H1 (cell line): ENCODE results near the gene CHPF. TPM values are rescaled to one million over a fixed set of nuclear protein-coding genes. Genes with fewer than 3 reads are reported as not detected.

ENCODE experiments used
- CTCF ChIA-PET: fragments of 300-600 bp; sonication (Branson Sonifier 250); formaldehyde crosslinking; loops from one replicate; lab custom pipeline; 2021; ENCODE audit not compliant: partially characterized antibody; lab: Charles Lee
- POLR2A ChIA-PET: fragments of 300-600 bp; sonication (Branson Sonifier 250); formaldehyde crosslinking; loops from one replicate; lab custom pipeline; 2021; ENCODE audit warnings: inconsistent platforms; ENCODE audit not compliant: partially characterized antibody; lab: Charles Lee
- DNase-seq, 2 experiments: peaks; one replicate each; pipeline versions ENCODE4 v3.0.0 to v3.0.0-alpha.2; 2010 to 2022; ENCODE audit warnings: low spot score in 2 of 2, low read depth in 1 of 2, mixed read lengths in 1 of 2
- FAIRE-seq: peaks from 2 replicates; lab custom pipeline; 2011; peaks lifted over from hg19 to GRCh38; lab: Jason Lieb, UNC
- H2AFZ ChIP-seq: 2 replicates; pipeline ENCODE4 v1.8.1; 2012; ENCODE audit warnings: low read length, inconsistent platforms
- H2AK5ac ChIP-seq: 2 replicates; pipeline ENCODE4 v1.6.1; 2013; ENCODE audit warnings: low read depth, low read length
- H2BK120ac ChIP-seq: replicated peaks from 2 replicates; pipeline ENCODE3; 2013; ENCODE audit warnings: low read depth, low read length, inconsistent platforms
- H2BK12ac ChIP-seq: 2 replicates; pipeline ENCODE4 v1.6.1; 2013; ENCODE audit warnings: low read depth, low read length
- H2BK15ac ChIP-seq: 2 replicates; pipeline ENCODE4 v1.6.1; 2013; ENCODE audit warnings: low read length
- H2BK20ac ChIP-seq: 2 replicates; pipeline ENCODE4 v1.6.1; 2013; ENCODE audit warnings: low read length
- H2BK5ac ChIP-seq: 2 replicates; pipeline ENCODE4 v1.6.1; 2013; ENCODE audit warnings: low read depth, low read length
- H3K14ac ChIP-seq: 2 replicates; pipeline ENCODE4 v1.6.1; 2013; ENCODE audit warnings: inconsistent platforms; ENCODE audit not compliant: insufficient read length
- H3K18ac ChIP-seq: 2 replicates; pipeline ENCODE4 v1.6.1; 2013; ENCODE audit warnings: low read length; ENCODE audit errors: extremely low read depth
- H3K23ac ChIP-seq: 2 replicates; pipeline ENCODE4 v1.6.1; 2013; ENCODE audit warnings: inconsistent platforms; ENCODE audit not compliant: insufficient read length
- H3K23me2 ChIP-seq: 2 replicates; pipeline ENCODE4 v1.6.1; 2013; ENCODE audit warnings: low read depth, low read length
- H3K27ac ChIP-seq: 2 replicates; pipeline ENCODE4 v1.6.1; 2011; ENCODE audit warnings: low read depth, low read length, inconsistent platforms
- H3K27me3 ChIP-seq, 4 experiments: replicated peaks in 1 of 4; 1 replicate in 1 of 4; 2 replicates in 3 of 4; pipeline versions ENCODE4 v1.6.1 to v1.8.1; 2011 to 2013; ENCODE audit warnings: low read length in 3 of 4, mild to moderate bottlenecking in 3 of 4, inconsistent platforms in 2 of 4, mixed read lengths in 2 of 4, moderate library complexity in 1 of 4; ENCODE audit not compliant: control insufficient read depth in 3 of 4, insufficient read depth in 3 of 4; ENCODE audit errors: extremely low read depth in 1 of 4
- H3K36me3 ChIP-seq, 4 experiments: 2 replicates each; pipeline versions ENCODE4 v1.6.1 to v1.8.1; 2011 to 2013; ENCODE audit warnings: mild to moderate bottlenecking in 4 of 4, low read length in 3 of 4, moderate library complexity in 2 of 4, control low read depth in 1 of 4, inconsistent platforms in 1 of 4; ENCODE audit not compliant: insufficient read depth in 4 of 4, control insufficient read depth in 2 of 4
- H3K4ac ChIP-seq: replicated peaks from 2 replicates; pipeline ENCODE3; 2013; ENCODE audit warnings: low read length, low read depth, mixed read lengths, inconsistent platforms; ENCODE audit not compliant: insufficient read length
- H3K4me1 ChIP-seq, 4 experiments: replicated peaks in 1 of 4; 1 replicate in 1 of 4; 2 replicates in 3 of 4; pipeline versions ENCODE4 v1.6.1 to v1.8.1; 2011 to 2013; ENCODE audit warnings: low read length in 3 of 4, inconsistent platforms in 2 of 4, mixed read lengths in 1 of 4; ENCODE audit not compliant: insufficient read depth in 4 of 4, control insufficient read depth in 3 of 4
- H3K4me2 ChIP-seq, 2 experiments: 2 replicates each; pipeline versions ENCODE4 v1.6.1 to v1.8.1; 2011 to 2013; ENCODE audit warnings: low read depth in 2 of 2, low read length in 2 of 2, control low read depth in 1 of 2, inconsistent platforms in 1 of 2, mild to moderate bottlenecking in 1 of 2; ENCODE audit not compliant: insufficient read depth in 1 of 2
- H3K4me3 ChIP-seq, 4 experiments: fragments of 200-600, 300-600 bp in 1 of 4; sonication (generic), shearing (Covaris generic), sonication (Bioruptor Twin) in 1 of 4; 2 replicates each; pipeline versions ENCODE4 v1.5.1 to v1.8.1; 2011 to 2016; ENCODE audit warnings: low read length in 4 of 4, low read depth in 3 of 4, control low read depth in 2 of 4, inconsistent platforms in 2 of 4, mild to moderate bottlenecking in 2 of 4, mixed read lengths in 1 of 4, moderate library complexity in 1 of 4; ENCODE audit not compliant: insufficient read depth in 2 of 4; ENCODE audit errors: extremely low read depth in 1 of 4
- H3K56ac ChIP-seq: replicated peaks from 2 replicates; pipeline ENCODE3; 2013; ENCODE audit warnings: low read depth, mild to moderate bottlenecking, mixed read lengths, low read length, inconsistent platforms; ENCODE audit not compliant: insufficient read length
- H3K79me1 ChIP-seq: 2 replicates; pipeline ENCODE4 v1.6.1; 2013; ENCODE audit warnings: low read depth, low read length, control low read depth
- H3K79me2 ChIP-seq, 2 experiments: 2 replicates each; pipeline versions ENCODE4 v1.6.1 to v1.8.1; 2012 to 2013; ENCODE audit warnings: low read length in 2 of 2, mild to moderate bottlenecking in 2 of 2, inconsistent platforms in 1 of 2; ENCODE audit not compliant: insufficient read depth in 2 of 2, control insufficient read depth in 1 of 2
- H3K9ac ChIP-seq, 4 experiments: replicated peaks in 1 of 4; 1 replicate in 1 of 4; 2 replicates in 3 of 4; pipeline versions ENCODE4 v1.6.1 to v1.8.1; 2011 to 2013; ENCODE audit warnings: low read depth in 3 of 4, low read length in 3 of 4, control low read depth in 2 of 4, mild to moderate bottlenecking in 2 of 4, moderate library complexity in 2 of 4, inconsistent platforms in 1 of 4; ENCODE audit errors: extremely low read depth in 1 of 4
- H3K9me3 ChIP-seq, 2 experiments: 2 replicates each; pipeline versions ENCODE4 v1.6.1 to v1.8.1; 2012 to 2013; ENCODE audit warnings: mild to moderate bottlenecking in 2 of 2, moderate library complexity in 2 of 2, control low read depth in 1 of 2, inconsistent platforms in 1 of 2, low read depth in 1 of 2, low read length in 1 of 2, mixed read lengths in 1 of 2; ENCODE audit not compliant: insufficient read depth in 2 of 2
- H4K20me1 ChIP-seq, 2 experiments: replicated peaks in 1 of 2; 2 replicates each; pipeline versions ENCODE3 to v1.8.1; 2011 to 2013; ENCODE audit warnings: inconsistent platforms in 2 of 2, low read length in 2 of 2, mild to moderate bottlenecking in 1 of 2; ENCODE audit not compliant: insufficient read depth in 2 of 2, control insufficient read depth in 1 of 2
- H4K5ac ChIP-seq: 2 replicates; pipeline ENCODE4 v1.6.1; 2013; ENCODE audit warnings: low read length, low read depth, mixed read lengths, inconsistent platforms; ENCODE audit not compliant: insufficient read length
- H4K8ac ChIP-seq: 2 replicates; pipeline ENCODE4 v1.8.0; 2013; ENCODE audit warnings: mild to moderate bottlenecking, moderate library complexity, low read length, inconsistent platforms; ENCODE audit not compliant: insufficient read depth; ENCODE audit errors: extremely low read depth
- H4K91ac ChIP-seq: replicated peaks from 2 replicates; pipeline ENCODE3; 2013; ENCODE audit warnings: low read length, mixed read lengths, inconsistent platforms; ENCODE audit not compliant: insufficient read length
- CBX8 ChIP-seq: fragments of 300-800, 300-1000 bp; sonication (generic); IDR thresholded peaks from 2 replicates; pipeline ENCODE4 v1.7.1; 2016; ENCODE audit warnings: low read depth, low read length, borderline replicate concordance
- EP300 ChIP-seq, 2 experiments: IDR thresholded peaks; 1 replicate in 1 of 2; 2 replicates in 1 of 2; pipeline ENCODE4 v1.6.1; 2011 to 2012; ENCODE audit warnings: low read depth in 2 of 2, low read length in 2 of 2, mild to moderate bottlenecking in 2 of 2, borderline replicate concordance in 1 of 2, inconsistent platforms in 1 of 2, moderate library complexity in 1 of 2
- FOSL1 ChIP-seq: IDR thresholded peaks from 2 replicates; pipeline ENCODE4 v1.6.1; 2011; ENCODE audit warnings: mild to moderate bottlenecking, low read depth, low read length, moderate library complexity; ENCODE audit not compliant: insufficient read depth
- HDAC6 ChIP-seq: IDR thresholded peaks from one replicate; pipeline ENCODE4 v1.7.1; 2012; ENCODE audit warnings: low read depth, mild to moderate bottlenecking, inconsistent platforms, low read length, moderate library complexity
- JUND ChIP-seq: IDR thresholded peaks from 2 replicates; pipeline ENCODE4 v1.6.1; 2011; ENCODE audit warnings: mild to moderate bottlenecking, improper control_type of control experiment, low read length
- POLR2A ChIP-seq, 2 experiments: IDR thresholded peaks; 1 replicate in 1 of 2; 2 replicates in 1 of 2; pipeline ENCODE4 v1.6.1; 2011; ENCODE audit warnings: low read depth in 2 of 2, low read length in 2 of 2, mild to moderate bottlenecking in 2 of 2; ENCODE audit errors: control extremely low read depth in 1 of 2
- RFX5 ChIP-seq: IDR thresholded peaks from 2 replicates; pipeline ENCODE4 v1.6.1; 2011; ENCODE audit warnings: low read depth, low read length, improper control_type of control experiment, borderline replicate concordance
- SAP30 ChIP-seq: fragments of 300-600 bp; sonication (generic); IDR thresholded peaks from 2 replicates; pipeline ENCODE4 v1.7.1; 2012; ENCODE audit warnings: low read length, moderate library complexity, mild to moderate bottlenecking, inconsistent platforms; ENCODE audit not compliant: insufficient read depth, insufficient replicate concordance
- SIX5 ChIP-seq: IDR thresholded peaks from 2 replicates; pipeline ENCODE4 v1.6.1; 2011; ENCODE audit warnings: mild to moderate bottlenecking, low read depth, low read length
- SP4 ChIP-seq: IDR thresholded peaks from 2 replicates; pipeline ENCODE4 v1.6.1; 2012; ENCODE audit warnings: low read length, inconsistent platforms
- WGBS, 2 experiments: shearing (Covaris generic) in 1 of 2; methylation state at CpG; one replicate each; pipeline versions ENCODE4 v1.1.6 to v1.1.7; 2013 to 2015; ENCODE audit warnings: low lambda C conversion rate in 2 of 2, mixed read lengths in 2 of 2, inconsistent platforms in 1 of 2, low coverage in 1 of 2, missing lambda C conversion rate in 1 of 2; ENCODE audit not compliant: insufficient replicate concordance in 2 of 2, insufficient coverage in 1 of 2, insufficient read length in 1 of 2; ENCODE audit errors: extremely low coverage in 1 of 2, missing lambda C conversion rate in 1 of 2; 5-methylcytosine and 5-hydroxymethylcytosine counted together
- polyA plus RNA-seq, 7 experiments: library from polyadenylated mRNA; depleted of rRNA in 3 of 7; stranded (reverse) in 5 of 7; unstranded in 2 of 7; fragments of >200 nt in 5 of 7; fragments of 200-250 nt in 2 of 7; gene quantifications; 1 replicate in 5 of 7; 2 replicates in 1 of 7; 4 replicates in 1 of 7; pipeline versions ENCODE4 v1.2.1 to v1.2.3, GENCODE V29; 2011 to 2013; ENCODE audit warnings: missing spikeins in 2 of 7, mixed read lengths in 2 of 7
- total RNA-seq: library from RNA; stranded (reverse); fragmentation: NEBNext Ultra II Directional; extraction: Animal tissue kit (Norgen Biotek cat#: 25700); gene quantifications from 2 replicates; pipeline ENCODE4 v1.2.1, GENCODE V29; 2021
- TF ChIP-seq, protein P1 (sequence below): IDR thresholded peaks from 2 replicates; pipeline ENCODE4 v1.6.1; 2012; ENCODE audit warnings: inconsistent platforms

CHPF gene
- total and polyA plus RNA-seq, 2 of the 8 experiments (the other 6 are each of a cell fraction or from before 2014, with no cell fraction given), result 62.9 to 67.3 TPM

DNA sequence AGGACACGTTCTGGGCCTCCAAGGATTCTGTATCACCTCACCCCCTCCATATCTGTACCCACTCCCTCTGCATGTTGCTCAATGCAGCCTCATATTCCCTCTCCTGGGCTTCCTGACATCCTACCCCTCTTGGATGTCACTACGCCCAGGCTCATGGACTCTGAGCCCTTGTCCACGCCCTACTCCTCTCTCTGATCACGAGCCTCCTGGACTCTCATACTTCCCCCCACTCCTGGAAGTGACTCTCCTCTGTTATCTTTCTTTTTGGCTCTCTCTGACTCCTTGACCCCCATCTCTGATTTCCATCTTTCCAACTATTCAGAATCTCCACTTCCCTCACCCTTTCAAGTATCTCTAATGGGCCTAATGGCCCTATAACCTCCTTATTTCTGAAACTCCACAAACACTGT is 2.3 kb upstream of the CHPF start:
- no peak overlapping the region for H3K23ac ChIP-seq
- no peak overlapping the region for H3K27ac ChIP-seq
- H2BK12ac ChIP-seq, result no peak overlapping the region
- no peak overlapping the region for H2BK5ac ChIP-seq
- H3K56ac ChIP-seq, result no peak overlapping the region
- H2AFZ ChIP-seq, result no peak overlapping the region
- H3K36me3 ChIP-seq, result peaks cover 0 to 3% (median 2%) of the 10 kb centered on the region in 4 experiments; a peak in 2 of 8 replicates
- H3K23me2 ChIP-seq, result peaks cover 14% of the 10 kb centered on the region; the same call in 1 of the 2 replicates
- H3K9ac ChIP-seq, result no peak overlapping the region
- CTCF ChIA-PET, result interaction anchor here (1.3 to 113.1 kb wide), 4 partner anchors 14 to 88 kb away, joined by 3 to 7248 read pairs (median 156); partner anchors contain the start of genes DES, GMPPA and SPEG
- no peak overlapping the region for H3K4ac ChIP-seq
- H2BK20ac ChIP-seq, result no peak overlapping the region
- H4K8ac ChIP-seq, result no peak overlapping the region
- H3K14ac ChIP-seq, result no peak overlapping the region
- H2BK120ac ChIP-seq, result no peak overlapping the region
- peaks cover 0 to 9% (median 0%) of the 10 kb centered on the region in 4 experiments; a peak in 3 of 7 replicates for H3K27me3 ChIP-seq
- no peak overlapping the region for H2BK15ac ChIP-seq
- H3K79me2 ChIP-seq, result peaks cover 0 to 6% of the 10 kb centered on the region in 2 experiments; a peak in 1 of 4 replicates
- no peak overlapping the region for H4K5ac ChIP-seq
- H3K9me3 ChIP-seq, result no peaks in the 10 kb centered on the region
- FAIRE-seq (no peak), DNase-seq (no peak)
- no peak overlapping the region for H3K4me3 ChIP-seq
- H3K18ac ChIP-seq, result no peak overlapping the region
- peaks cover 2 to 15% (median 9%) of the 10 kb centered on the region in 4 experiments; a peak in 6 of 7 replicates for H3K4me1 ChIP-seq
- no peak overlapping the region for H4K91ac ChIP-seq
- 85% methylated on average over 4 of the region's 4 CpGs; no CpG with 5 or more reads in 1 of the 2 experiments for WGBS, 2 experiments
- peaks cover 9 to 19% of the 10 kb centered on the region in 2 experiments for H4K20me1 ChIP-seq
- POLR2A ChIA-PET, result interaction anchor here (1.3 to 3.3 kb wide), 4 partner anchors 8 to 56 kb away, joined by 5 to 44 read pairs (median 26); partner anchors contain the start of gene STK11IP
- H2AK5ac ChIP-seq, result no peak overlapping the region
- no peak overlapping the region for H3K4me2 ChIP-seq
- H3K79me1 ChIP-seq, result peaks cover 6% of the 10 kb centered on the region; the same call in 1 of the 2 replicates
- TF ChIP-seq JUND (no peak), CBX8 (no peak), FOSL1 (no peak), SP4 (no peak), SAP30 (no peak), EP300 (IDR thresholded peaks at IDR 0.05; ENCODE audit: borderline replicate concordance in 1 of 2, low read depth in 2 of 2, low read length in 2 of 2) (no peak), POLR2A (IDR thresholded peaks at IDR 0.05; ENCODE audit: control extremely low read depth in 1 of 2, low read depth in 2 of 2, low read length in 2 of 2) (no peak), SIX5 (no peak), RFX5 (no peak), HDAC6 (no peak)
- TF ChIP-seq, protein P1, sequence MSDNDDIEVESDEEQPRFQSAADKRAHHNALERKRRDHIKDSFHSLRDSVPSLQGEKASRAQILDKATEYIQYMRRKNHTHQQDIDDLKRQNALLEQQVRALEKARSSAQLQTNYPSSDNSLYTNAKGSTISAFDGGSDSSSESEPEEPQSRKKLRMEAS, result no peak
